Stimulated activated CD8-positive, alpha-beta memory T cell treated with anti-CD3 and anti-CD28 coated beads, Interleukin-4, amount 100 ng/mL, for 48 hours (primary cell): ENCODE results near the gene LRGUK.
A peak's percentile ranks its signal among the peaks of the same experiment; 100 is the strongest.
"Not testable (repeated sequence)": the region's sequence is repeated elsewhere in the genome, so short reads cannot be mapped to it uniquely, and the experiment has no call there.

Source experiments
- DNase-seq: peaks from one replicate; pipeline ENCODE4 v3.0.0-alpha.2; 2020

Gene LRGUK, protein sequence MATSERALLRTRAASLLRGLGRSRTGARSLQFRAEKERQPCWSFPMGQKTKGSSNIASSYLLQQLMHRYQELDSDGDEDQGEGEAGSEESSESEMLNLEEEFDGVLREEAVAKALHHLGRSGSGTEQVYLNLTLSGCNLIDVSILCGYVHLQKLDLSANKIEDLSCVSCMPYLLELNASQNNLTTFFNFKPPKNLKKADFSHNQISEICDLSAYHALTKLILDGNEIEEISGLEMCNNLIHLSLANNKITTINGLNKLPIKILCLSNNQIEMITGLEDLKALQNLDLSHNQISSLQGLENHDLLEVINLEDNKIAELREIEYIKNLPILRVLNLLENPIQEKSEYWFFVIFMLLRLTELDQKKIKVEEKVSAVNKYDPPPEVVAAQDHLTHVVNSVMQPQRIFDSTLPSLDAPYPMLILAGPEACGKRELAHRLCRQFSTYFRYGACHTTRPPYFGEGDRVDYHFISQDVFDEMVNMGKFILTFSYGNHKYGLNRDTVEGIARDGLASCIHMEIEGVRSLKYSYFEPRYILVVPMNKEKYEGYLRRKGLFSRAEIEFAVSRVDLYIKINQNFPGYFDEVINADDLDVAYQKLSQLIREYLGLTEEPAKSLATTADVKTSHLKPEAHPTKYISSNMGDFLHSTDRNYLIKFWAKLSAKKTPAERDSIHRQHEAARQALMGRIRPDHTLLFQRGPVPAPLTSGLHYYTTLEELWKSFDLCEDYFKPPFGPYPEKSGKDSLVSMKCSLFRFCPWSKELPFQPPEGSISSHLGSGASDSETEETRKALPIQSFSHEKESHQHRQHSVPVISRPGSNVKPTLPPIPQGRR

DNA sequence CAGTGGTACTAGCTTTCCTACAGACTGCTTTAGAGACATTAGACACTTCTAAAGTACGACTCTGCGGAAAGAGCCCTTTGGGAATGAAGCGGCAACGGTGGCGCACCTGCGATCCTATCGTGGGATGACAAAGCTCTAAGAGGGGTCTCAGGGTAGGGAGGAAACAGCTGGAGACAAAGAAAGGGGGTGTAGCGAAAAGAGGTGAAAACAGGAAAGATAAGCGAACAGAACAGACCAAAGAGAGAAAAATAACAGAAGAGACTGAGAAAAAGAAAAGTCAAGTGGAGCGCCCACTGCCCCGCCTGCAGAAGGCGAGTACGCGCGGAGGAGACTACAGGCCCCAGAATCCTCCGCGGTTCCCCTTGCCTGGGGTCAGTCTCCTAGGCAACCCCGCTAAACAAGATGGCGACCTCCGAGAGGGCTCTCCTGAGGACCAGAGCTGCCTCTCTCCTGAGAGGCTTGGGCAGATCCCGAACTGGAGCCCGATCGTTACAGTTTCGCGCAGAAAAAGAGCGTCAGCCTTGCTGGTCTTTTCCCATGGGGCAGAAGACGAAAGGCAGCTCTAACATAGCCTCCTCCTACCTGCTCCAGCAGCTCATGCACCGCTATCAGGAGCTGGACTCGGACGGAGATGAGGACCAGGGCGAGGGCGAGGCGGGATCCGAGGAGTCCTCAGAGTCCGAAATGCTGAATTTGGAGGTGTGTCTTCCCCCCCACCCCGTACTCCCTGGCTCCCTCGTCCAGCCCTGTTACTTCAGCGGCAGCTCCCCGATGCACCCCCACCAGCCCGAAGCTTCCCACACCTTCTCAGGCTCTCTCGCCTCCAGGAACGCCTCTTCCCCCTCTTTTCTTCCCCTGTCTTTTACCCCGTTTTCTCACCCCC, at the start of gene LRGUK:
Gene LRGUK (plus strand): TSS at position 375 of the 883 bp plus-strand sequence. CDS start 28 bp downstream, at position 403.
- DNase-seq = peak; percentile 82

DNA sequence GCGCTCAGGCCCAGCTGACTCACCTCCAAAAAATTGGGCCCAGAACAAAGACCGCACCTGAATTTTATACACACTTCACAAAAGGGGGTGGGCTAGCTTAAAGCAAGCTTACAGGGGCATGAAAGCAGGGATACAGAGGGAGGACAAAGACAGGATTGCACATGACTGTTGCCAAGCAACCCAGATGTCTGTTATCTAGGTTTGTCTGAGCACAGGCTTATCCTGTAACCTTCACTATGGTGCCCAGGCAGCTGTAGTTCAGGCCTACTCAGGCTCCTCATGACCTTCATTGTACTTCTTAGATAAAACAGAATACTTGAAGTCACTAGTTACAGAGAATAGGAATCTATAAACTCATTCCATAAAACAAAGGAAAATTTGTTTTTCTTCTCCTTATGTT, 49.6 kb upstream of the LRGUK start:
- not testable (repeated sequence) for DNase-seq

DNA sequence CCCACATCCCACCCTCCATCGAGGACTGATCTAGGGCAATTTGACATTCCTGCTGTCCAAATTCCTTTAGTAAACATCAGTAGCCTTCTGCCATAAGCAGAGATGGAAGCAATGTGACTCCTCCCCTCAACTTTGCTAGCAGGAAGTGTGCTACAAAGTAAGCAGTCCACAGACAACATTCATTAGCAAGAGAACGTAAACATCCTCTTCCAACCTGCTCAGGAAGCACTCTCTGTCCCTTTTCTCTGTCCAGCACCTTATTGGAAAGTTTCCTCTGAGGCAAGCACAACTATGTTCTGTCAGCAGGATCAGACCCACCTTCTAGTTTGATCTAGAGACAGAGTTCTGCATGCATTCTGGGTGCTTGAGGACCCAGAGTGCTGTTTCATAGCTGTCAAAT, 48.1 kb upstream of the LRGUK start:
- no peak for DNase-seq

DNA sequence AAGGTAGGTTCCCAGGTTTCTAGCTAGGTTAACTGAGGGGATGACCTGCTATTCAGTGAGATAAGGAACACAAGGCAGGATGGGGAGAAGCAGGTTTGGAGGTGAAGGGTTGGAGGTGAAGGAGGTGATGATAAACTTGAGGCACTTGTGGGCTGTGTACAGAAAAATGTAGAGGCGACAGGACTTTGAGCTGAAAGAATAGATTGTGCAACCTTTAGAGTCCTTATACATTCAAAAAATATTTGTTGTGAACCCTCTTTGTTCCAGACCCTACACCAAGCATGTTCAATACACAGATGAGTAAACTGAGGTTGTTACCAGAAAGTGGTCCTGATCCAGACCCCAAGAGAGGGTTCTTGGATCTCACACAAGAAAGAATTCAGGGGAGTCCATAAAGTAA, 45.4 kb upstream of the LRGUK start:
- no peak for DNase-seq

DNA sequence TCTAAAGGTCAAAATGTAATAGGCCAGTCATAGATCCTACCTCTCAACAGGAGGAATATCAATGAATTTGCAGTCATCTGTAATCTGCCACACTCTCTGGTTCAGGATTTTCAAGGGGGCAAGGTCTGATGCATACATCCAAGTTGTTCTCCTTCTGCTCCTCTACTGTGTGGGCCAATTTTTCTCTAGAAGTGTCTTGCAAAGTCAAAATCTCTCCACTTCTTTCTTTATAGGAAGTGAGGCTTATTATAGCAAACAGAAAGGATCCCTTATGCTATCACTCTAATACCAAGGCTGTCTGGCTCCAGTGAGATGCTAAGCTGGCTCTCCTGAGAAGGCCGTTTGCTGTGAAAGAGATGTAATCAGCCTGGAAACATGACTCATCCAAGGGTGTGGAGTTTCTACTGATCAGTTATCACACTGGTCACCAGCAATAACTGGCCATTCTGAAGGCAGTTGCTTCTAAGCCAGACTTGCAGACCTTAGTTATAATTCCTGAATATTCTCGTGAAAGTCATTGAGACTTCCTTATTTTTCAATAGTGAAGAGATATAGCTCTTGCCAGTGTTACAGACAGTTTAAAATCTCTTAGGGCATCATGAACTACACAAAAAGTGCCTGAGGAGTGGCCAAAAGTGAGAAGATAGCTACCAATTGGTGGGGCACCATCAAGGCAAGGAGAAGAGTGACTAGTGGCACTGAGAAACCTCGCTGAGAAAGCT, 43.2 kb upstream of the LRGUK start:
- no peak for DNase-seq

DNA sequence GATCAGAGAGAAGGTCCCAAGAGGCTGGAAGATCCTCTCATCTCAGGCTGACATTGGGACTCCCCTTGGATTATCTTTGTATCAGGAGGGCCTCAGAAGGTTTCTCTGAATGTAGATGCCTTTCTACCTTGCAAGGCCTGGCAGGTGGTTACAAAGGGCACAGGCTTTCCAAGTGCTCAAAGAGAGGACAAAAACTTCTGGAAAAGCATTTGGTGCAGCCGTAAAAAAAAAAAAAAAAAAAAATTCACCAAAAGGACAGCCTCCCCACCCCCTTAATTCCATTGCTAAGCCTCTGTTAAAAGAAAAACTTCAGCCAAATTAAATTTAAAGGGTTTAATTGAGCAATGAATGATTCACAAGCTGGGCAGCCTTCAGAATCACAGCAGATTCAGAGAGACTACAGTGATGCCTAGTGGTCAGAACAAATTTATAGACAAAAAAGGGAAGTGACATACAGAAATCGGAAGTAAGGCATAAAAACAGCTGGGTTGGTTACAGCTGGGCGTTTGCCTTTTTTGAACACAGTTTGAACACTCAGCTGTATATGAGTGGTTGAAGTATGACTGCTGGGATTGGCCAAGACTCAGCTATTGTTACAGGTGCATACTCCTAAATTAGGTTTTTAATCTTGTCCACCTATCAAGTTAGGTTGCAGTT, 42.5 kb upstream of the LRGUK start:
- DNase-seq = no peak

DNA sequence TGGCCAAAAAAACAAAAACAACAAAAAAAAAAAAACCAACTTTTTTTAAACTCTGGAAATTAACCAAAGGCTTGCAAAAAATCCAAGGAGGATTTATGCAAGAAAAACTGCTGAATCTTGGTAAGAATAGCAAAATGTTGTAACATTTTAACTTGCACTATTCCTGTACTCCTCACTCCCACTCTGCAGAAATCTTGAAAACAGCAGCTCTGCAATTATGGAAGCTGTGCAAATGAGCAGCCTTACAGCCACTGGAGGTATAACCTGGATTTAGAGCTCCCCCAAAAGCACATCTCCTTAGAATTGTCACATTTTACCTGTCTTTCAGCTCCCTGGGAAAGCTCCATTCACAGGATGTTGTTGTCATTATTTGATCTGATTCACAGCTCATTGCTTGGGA, 41.8 kb upstream of the LRGUK start:
- no peak for DNase-seq

DNA sequence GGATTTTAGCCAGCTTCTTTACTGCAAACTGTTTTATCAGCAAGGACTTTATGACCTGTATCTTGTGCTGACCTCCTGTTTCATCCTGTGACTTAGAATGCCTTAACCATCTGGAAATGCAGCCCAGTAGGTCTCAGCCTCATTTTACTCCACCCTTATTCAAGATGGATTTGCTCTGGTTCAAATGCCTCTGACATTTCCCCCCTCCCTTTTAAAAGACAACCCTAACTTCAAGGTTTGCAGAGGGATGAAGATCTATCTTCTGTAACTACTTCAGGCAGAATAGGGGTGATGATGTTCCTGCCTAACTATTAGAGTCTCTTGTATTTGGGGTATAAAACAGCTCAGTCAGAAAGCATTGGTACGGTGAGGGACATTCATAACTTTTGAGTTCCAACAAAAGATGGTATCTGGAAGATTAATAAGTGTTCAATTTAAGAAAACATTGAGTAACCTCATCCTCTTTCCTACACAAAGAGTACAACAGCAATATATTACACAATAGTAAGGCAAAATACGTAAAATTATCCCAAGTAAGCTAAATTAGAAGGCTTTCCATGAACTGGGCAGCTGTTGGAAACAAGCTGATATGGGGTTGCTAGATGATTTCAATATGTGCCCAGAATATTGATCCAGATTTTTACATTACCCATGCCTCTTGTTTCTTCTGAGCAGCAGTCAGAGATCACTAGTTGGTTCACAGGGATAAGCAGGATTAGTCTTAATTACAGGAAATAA, 40.0 kb upstream of the LRGUK start:
- no peak for DNase-seq

DNA sequence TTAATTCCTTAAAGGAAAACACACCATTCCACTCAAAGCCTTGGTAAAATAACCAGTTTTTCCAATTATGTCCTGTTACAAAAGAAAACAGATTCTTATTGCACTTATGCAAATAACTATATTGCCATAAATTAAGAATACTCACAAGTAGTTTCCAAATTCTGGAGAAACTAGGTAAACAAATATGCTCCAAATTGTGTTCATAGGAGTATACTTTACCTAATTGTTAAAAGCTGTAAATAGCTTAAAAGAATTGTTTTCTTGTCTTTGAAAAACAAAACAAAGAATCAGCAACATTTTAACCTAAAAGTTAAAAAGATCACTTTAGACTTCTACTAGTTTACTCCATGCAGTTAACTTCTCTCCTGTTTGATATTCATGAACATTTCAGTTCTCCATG, 38.9 kb upstream of the LRGUK start:
- DNase-seq = no peak

DNA sequence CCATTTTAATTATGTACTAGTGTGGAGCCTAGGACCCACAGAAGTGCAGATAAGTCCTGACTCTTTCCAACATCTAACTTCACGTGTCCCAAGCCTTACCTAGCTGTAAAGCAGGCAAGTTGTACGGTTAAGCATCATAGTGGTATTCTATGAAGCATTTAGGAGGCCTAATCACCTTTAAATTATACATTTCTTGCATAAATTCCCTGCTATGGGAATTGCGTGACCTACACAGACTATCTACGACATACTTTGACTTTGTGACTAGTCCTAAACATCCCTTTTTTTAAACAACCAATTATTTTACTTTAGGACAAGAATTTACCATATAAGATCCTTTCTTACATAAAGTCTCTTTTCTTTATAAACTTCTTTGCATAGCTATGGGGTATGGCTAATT, 37.7 kb upstream of the LRGUK start:
- DNase-seq = no peak

DNA sequence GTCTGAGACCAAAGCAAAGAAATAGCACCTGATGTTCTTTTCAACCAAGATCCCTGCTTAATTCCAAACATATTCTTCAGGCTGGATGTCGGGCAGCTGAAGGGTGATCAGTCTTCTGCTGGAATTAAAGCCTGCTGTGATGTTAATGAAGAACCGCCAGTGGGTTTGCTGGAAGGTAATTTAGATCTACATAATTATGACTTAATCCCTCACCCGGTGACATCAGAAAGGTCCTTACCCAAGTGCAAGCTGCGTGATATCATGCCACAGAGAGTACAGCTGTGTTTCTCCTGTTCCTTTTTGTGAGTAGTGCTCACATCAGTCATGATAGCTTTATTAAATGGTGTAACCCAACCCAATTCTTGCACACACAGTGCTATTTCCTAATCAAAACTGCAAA, 29.1 kb upstream of the LRGUK start:
- DNase-seq = no peak

DNA sequence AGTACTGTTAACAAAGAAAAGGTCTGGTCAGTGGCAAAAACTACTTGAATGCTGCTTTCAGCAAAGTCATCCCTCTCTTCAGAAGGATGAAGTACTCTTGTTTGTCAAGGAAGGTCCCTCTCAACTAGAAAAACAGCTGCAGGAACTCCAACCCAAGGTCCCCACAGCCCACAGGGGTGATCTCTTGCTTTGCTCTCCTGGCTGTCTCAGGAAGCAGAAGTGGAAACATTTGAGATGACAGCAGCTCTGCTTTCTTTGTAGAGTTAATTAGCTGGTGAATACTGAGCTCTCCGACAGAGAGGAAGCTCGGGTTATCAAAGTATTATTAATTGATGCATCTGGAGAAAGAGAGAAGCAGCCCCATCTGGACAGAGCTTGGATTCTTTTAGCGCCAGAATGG, 25.4 kb upstream of the LRGUK start:
- DNase-seq = no peak

DNA sequence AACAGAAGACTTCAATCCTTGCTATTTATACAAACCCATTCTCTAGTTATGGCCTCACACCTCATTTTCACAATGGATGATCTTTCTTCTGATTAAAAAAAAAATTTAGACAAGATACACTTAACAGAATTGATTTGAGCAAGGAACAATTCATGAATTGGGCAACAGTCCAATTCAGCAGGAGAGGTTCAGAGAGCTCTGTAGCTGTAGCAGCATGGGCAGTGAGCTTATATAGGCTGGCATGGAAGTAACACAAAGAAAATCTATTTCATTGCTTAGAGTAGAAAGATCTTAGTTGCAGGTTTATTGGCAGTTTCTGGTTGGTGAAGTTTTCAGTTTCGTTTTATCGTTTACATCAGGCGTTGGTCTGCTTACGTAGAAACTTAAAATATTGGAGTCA, 23.0 kb upstream of the LRGUK start:
- DNase-seq = no peak

DNA sequence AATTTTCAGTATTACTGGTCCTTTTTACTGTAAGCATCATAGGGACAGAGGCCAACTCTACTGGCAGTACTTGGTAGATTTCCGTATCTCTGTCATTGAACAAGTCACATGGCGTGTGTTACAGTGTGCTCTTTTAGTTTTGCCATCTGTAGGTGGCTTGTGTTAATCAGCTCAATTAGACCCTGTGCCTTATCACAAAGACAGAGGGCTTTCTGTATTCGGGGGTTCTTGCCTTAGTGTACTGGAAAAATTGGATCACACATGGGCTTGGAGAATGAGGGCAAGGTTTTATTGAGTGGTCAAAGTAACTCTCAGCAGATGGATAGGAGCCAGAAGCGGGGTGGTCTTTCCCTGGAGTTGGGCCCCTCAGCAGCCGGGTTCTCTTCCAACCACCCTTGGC, 21.3 kb upstream of the LRGUK start:
- DNase-seq = no peak

DNA sequence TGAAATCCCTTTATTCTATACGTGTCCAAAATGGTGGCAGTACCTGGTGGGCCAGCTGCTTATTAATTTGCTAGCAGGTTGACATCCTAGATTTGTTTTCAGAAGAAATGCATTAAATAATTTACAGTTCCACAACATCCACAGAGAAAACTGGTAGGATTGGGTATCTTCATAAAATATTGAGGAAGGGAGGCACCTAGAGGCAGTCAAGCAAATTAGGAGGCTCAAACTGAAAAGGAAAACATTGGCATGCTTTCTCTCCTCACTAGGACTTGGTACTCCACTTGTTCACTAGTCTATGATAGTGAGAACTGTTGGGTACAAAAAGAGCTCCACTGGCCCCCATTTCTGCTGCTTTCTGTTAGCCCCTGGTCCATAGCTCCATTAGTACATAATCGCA, 18.3 kb upstream of the LRGUK start:
- DNase-seq = no peak

DNA sequence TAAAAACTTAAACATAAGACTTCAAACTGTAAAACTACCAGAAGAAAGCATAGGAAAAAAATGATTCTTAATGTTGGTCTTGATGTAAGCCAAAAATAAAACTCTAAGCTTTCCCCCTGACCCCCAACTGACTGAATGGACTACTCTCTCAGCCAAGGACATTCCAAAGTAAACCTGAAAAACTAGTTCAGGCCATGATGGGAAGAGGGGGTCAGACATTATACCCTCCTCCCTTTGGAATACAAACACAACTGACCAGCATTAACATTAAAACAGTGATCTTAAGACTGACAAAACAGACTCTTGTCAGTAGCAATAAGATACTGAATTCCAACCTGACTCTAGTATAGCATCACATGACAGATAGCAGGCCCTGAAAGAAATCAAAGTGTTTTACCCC, 13.5 kb upstream of the LRGUK start:
- DNase-seq = no peak

DNA sequence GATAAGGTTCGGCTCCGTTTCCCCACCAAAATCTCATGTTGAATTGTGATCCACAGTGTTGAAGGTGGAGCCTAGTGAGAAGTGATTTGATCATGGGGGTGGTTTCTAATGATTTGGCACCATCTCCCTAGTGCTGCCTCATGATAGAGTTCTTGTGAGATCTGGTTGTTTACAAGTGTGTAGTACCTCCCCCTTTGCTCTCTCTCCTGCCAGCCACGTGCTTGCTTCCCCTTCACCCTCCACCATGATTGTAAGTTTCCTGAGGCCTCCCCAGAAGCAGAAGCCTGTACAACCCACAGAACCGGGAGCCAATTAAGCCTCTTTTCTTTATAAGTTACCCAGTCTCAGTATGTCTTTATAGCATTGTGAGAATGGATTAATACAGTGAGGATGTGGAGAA, 12.1 kb upstream of the LRGUK start:
- no peak for DNase-seq

DNA sequence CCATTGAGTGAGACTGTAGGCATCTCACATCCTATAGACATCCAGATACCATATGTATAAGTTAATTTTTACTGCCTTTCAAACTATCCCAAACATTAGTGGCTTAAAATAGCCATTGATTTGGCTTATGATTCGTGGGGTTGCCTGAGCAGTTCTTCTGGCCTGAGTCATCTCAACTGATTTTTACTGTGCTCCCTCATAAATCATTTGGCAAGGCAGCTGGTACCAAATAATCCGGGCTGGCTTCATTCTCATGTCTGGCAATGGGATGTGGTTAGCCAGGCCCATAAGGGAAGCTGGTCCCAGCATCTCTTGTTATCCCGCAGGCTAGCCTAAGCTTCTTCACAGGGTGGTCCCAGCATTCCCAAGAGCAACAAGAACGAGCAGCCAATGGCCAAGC, 6.7 kb upstream of the LRGUK start:
- no peak for DNase-seq

DNA sequence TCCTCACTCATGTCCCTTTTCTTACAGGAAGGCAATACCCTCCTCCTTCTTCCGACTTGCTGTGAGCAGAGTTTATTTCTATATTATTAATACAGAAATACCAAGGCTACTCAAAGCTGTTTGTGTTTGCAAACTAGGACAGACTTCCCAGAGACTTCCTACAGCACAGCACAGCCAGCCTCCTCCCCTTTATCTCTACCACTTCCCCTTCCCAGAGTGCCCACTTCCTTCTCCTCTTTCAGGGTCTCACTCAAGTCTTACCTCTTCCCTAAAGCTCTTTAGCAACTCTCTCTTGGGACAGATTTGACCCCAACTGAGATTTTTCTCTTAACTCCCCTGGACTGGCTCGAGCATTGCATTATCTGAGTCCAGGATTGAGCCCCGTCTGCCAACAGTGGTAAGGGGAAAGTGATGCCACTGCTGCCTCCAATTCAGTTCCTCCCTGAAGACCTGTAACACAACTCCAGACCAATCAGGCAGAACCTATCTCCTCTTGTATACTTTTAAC, 5.5 kb upstream of the LRGUK start:
- no peak for DNase-seq

DNA sequence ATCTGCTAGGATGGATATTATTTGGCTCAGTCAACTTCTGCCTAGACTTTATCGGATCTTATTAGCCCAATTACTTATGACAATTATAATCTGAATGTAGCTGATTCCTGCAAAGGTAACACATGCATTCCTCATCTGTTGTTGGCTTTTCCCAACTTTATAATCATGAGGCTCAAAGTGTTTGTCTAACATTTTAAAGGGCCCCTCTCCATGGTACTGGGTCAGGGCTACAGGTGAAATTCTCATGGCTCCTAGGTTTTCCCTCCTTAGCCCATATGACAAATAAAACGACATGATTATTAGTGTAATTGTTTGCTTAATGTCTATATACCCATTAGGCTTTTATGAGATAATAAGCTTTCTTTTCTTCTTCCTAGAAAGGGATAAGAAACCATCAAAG, 4.2 kb upstream of the LRGUK start:
- no peak for DNase-seq

DNA sequence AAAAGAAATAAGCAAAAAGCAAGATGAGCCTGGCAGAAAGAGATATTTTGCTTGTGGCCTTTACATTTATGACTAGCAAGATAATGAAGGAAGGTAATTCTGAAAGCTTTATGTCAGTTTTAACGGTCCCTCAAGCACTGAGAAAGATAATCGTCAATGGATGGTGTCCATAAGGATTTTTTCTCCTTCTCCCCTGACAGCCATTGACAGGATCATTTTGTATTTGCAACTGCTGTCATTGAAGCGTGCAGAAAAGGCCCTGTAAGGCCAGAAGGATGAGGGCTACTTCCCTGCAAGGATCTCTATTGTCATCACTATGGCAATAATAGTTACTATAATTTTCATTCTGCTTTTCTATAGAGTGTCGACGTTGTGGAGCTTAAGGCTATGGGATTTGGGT, 994 bp upstream of the LRGUK start:
- DNase-seq = no peak
